HepG2 (cell line): ENCODE data around the gene TULP4. TPM values are rescaled to one million over a fixed set of nuclear protein-coding genes. Genes with fewer than 3 reads are reported as not detected.

Experiments
- ATAC-seq: fragments of 200-7000 bp; cut with Tn5 transposase; 3 replicates; pipeline ENCODE4 v1.9.1; 2020; ENCODE audit warnings: mild to moderate bottlenecking, moderate library complexity
- BruUV-seq: library from RNA; stranded (reverse); fragments of 400-500 nt; replicated peaks from 2 replicates; lab custom pipeline; 2021; lab: Mats Ljungman, UMichigan
- CTCF ChIA-PET: fragments of 300-600 bp; formaldehyde crosslinking; extraction: SDS; loops from one replicate; lab custom pipeline; 2021; ENCODE audit warnings: low total read pairs, inconsistent platforms, low intra/inter-chr PET ratio; lab: Yijun Ruan, JAX
- POLR2A ChIA-PET: fragments of 350-600 bp; sonication (Branson Sonifier 250); formaldehyde crosslinking; loops from one replicate; lab custom pipeline; 2020; ENCODE audit warnings: antibody characterized with exemption, inconsistent platforms; lab: Yijun Ruan, JAX
- DNase-seq: peaks from one replicate; pipeline ENCODE4 v3.0.0-alpha.2; 2015; ENCODE audit warnings: low spot score
- FAIRE-seq: peaks from 3 replicates; lab custom pipeline; 2011; peaks lifted over from hg19 to GRCh38; lab: Jason Lieb, UNC
- H2AFZ ChIP-seq: one replicate; pipeline ENCODE4 v1.6.1; 2011; ENCODE audit warnings: low read length, inconsistent platforms
- H3K27ac ChIP-seq: fragments of 300-600 bp; 3 replicates; pipeline ENCODE4 v1.8.0; 2011; ENCODE audit warnings: mixed run types, mild to moderate bottlenecking, mixed read lengths, low read length, inconsistent platforms; ENCODE audit not compliant: insufficient read depth; ENCODE audit errors: extremely low read length
- H3K27me3 ChIP-seq, 2 experiments: fragments of 200-600 bp in 1 of 2; 2 replicates in 1 of 2; 3 replicates in 1 of 2; pipeline versions ENCODE4 v1.6.0 to v1.8.0; 2011; ENCODE audit warnings: low read length in 2 of 2, mild to moderate bottlenecking in 2 of 2, moderate library complexity in 2 of 2, inconsistent platforms in 1 of 2; ENCODE audit not compliant: insufficient read depth in 2 of 2, control insufficient read depth in 1 of 2
- H3K36me3 ChIP-seq, 2 experiments: fragments of 200-600 bp in 1 of 2; replicated peaks in 1 of 2; 2 replicates in 1 of 2; 3 replicates in 1 of 2; pipeline versions ENCODE4 v1.5.1 to v1.8.0; 2011; ENCODE audit warnings: low read length in 2 of 2, inconsistent platforms in 1 of 2; ENCODE audit not compliant: insufficient read depth in 2 of 2, control insufficient read depth in 1 of 2
- H3K4me1 ChIP-seq: 2 replicates; pipeline ENCODE4 v1.5.1; 2012; ENCODE audit warnings: low read length, inconsistent platforms; ENCODE audit not compliant: insufficient read depth
- H3K4me2 ChIP-seq: 2 replicates; pipeline ENCODE4 v1.6.0; 2011; ENCODE audit warnings: low read depth, low read length, inconsistent platforms
- H3K4me3 ChIP-seq, 3 experiments: fragments of 200-600 bp in 1 of 3; sonication (generic), shearing (Covaris generic) in 1 of 3; replicated peaks in 1 of 3; 2 replicates each; pipeline ENCODE4 v1.5.1; 2011 to 2016; ENCODE audit warnings: low read length in 3 of 3, inconsistent platforms in 2 of 3, low read depth in 2 of 3, mild to moderate bottlenecking in 2 of 3, control low read depth in 1 of 3, mixed read lengths in 1 of 3; ENCODE audit not compliant: insufficient read depth in 1 of 3
- H3K79me2 ChIP-seq: one replicate; pipeline ENCODE4 v1.6.1; 2011; ENCODE audit warnings: low read length, inconsistent platforms; ENCODE audit not compliant: insufficient read depth
- H3K9ac ChIP-seq: 2 replicates; pipeline ENCODE4 v1.6.0; 2011; ENCODE audit warnings: mild to moderate bottlenecking, low read depth, low read length, inconsistent platforms; ENCODE audit not compliant: insufficient read depth
- H3K9me3 ChIP-seq: 2 replicates; pipeline ENCODE4 v1.5.1; 2012; ENCODE audit warnings: mild to moderate bottlenecking, low read length
- H4K20me1 ChIP-seq: 2 replicates; pipeline ENCODE4 v1.6.0; 2011; ENCODE audit warnings: inconsistent platforms, mild to moderate bottlenecking, low read length, moderate library complexity; ENCODE audit not compliant: insufficient read depth
- EED ChIP-seq: sonication (generic); formaldehyde crosslinking; IDR thresholded peaks from 2 replicates; pipeline ENCODE4 v1.5.0; 2020; ENCODE audit warnings: mild to moderate bottlenecking, missing genetic modification reagents
- ZNF687 ChIP-seq: sonication (generic); formaldehyde crosslinking; IDR thresholded peaks from 2 replicates; pipeline ENCODE4 v1.5.1; 2020; ENCODE audit warnings: mild to moderate bottlenecking, missing genetic modification reagents, moderate library complexity
- WGBS: methylation state at CpG from one replicate; pipeline ENCODE4 v1.1.6; 2017; ENCODE audit warnings: low lambda C conversion rate; 5-methylcytosine and 5-hydroxymethylcytosine counted together
- in situ Hi-C: cut with HindIII; loops from 2 replicates; pipeline ENCODE4 v1.10.0; 2017; ENCODE audit warnings: low pct_unique_long_range_greater_than_20kb; ENCODE audit not compliant: extremely low pct_ligation_motif_present
- intact Hi-C: fragments of 100-400 bp; cut with micrococcal nuclease; formaldehyde crosslinking; loops from one replicate; pipeline ENCODE4 v1.10.0; 2022; ENCODE audit not compliant: unreplicated experiment
- polyA plus RNA-seq, 8 experiments: library from polyadenylated mRNA; depleted of rRNA in 3 of 8; stranded (reverse) in 7 of 8; unstranded in 1 of 8; fragments of >200 nt; fragmentation: Illumina TruSeq in 4 of 8; extraction: Trizol in 4 of 8; gene quantifications; 2 replicates each; pipeline versions ENCODE4 v1.2.1 to v1.2.3, GENCODE V29; 2011 to 2016; ENCODE audit warnings: low read depth in 4 of 8, missing spikeins in 1 of 8, mixed read lengths in 1 of 8; ENCODE audit not compliant: insufficient read depth in 1 of 8
- total RNA-seq, 5 experiments: library from RNA; depleted of rRNA; stranded (reverse); fragments of >200 nt; fragmentation: Illumina TruSeq; extraction: Trizol; gene quantifications; 2 replicates each; pipeline ENCODE4 v1.2.3, GENCODE V29; 2016; ENCODE audit warnings: low read depth in 1 of 5

Gene TULP4
- total and polyA plus RNA-seq, 2 of the 13 experiments (the other 11 are each of a cell fraction or from before 2014, with no cell fraction given) = 21.1 to 122 TPM

- ATAC-seq (peak; percentile 28; the same call in 2 of the 3 replicates), FAIRE-seq (no peak), DNase-seq (no peak)
- Histone ChIP-seq H2AFZ (no peak overlapping the region), H3K9ac (no peak overlapping the region), H3K9me3 (no peaks in the 10 kb centered on the region), H3K79me2 (peaks cover 51% of the 10 kb centered on the region), H3K27ac (no peak overlapping the region), H3K27me3 (no peaks in the 10 kb centered on the region), H4K20me1 (peaks cover 3% of the 10 kb centered on the region; the same call in 1 of the 2 replicates), H3K4me3 (no peak overlapping the region), H3K4me2 (no peak overlapping the region), H3K36me3 (0 out of 5 replicates have a peak, but pooled peaks cover 2 to 3% of the 10 kb centered on the region in 2 experiments), H3K4me1 (peaks cover 10% of the 10 kb centered on the region)
- intact Hi-C loops = no loop called here
- in situ Hi-C loops = no loop called here
- 93% methylated on average over 12 of the region's 12 CpGs for WGBS
- TF ChIP-seq ZNF687 (CRISPR knock-in tag) = peak; percentile 14; the same call in 1 of the 2 replicates
- no peak for TF ChIP-seq EED (CRISPR knock-in tag)
- BruUV-seq = no TSS peak
- POLR2A ChIA-PET = no interaction called here
- CTCF ChIA-PET = no interaction called here
Observed at GRCh38 chr6:158356586-158357546, 44.6 kb downstream of the TULP4 start.
